Amygdala (tissue), 56 donors: ENCODE results near the gene KMT2C.

ENCODE experiments used
- DNase-seq, 56 donors: peaks; one replicate each; lab custom pipeline; 2025; lab: John Stamatoyannopoulos, UW

The KMT2C gene

DNA sequence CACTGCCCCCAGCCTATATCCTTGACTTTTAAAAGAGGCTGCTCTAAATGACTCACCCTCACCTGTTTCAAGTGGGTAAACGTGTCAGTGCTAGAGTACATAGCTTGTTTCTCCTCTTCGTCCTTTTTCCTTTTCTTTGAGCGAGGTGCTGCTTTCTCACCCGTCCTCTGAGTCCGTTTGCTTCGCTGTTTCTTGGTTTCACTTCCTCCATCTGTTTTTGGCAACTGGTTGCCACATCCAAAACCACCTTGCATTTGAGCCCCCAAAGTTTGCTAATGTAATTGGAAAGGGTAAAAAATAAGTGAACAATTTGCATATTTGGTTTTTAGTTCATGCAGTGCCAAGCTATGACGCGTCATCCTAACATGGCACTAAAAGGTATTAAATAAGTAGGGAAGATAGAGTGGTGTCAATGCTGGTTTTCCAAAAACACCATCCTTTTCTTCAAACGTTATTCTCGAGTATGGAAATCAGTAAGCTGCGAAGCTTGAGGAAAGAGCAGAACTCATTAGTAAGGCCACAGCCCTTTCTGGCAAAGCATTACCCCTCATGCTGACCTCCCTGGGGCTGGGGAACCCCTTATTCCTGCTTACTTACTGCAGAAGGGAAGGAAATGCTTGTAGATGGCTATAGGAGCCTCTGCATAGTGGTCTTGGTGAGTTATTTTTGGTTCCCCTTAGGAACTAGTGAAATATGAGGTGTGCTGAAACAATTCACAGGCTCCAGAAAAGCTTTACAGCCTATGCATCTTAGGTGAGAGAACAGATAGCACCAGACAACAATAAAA is 276.8 kb downstream of the KMT2C start:
- DNase-seq = no peak

DNA sequence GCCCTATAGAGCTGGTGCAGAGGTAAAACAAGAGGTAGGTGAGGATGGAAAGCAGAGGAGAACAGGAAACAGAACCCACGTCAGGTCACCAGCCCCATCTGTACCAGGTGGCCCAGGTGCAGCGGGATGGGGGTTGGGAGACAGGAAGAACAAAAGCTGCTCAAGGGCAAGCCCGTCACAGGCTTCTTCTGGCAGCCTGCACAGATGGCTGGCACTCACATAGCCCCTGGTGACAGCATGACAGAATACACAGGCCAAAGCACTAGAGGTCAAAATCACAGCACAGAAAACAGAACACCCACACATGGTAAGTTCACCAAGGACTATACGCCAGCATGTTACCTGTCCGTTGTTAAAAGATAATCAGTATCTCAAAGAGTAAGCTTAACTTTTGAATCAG is 283.5 kb downstream of the KMT2C start:
- no peak for DNase-seq

DNA sequence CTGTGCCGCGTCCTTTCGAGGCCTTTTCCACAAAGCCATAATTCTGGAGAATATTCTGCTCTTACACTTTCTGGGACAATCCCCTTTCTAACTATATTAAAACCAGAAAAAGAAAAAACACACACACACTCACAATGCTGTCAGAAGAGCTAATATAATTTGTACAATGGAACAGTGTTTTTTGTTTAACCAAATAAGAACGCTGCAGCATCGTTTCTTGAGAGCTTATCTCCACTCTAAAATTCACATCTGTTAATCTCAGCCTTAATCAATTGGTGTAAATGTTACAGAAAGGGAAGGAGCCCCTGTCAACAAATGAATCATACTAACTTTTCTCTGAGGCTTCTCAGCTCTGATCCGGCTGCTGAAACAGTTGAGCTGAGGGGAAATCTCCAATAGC is 286.4 kb downstream of the KMT2C start:
- DNase-seq = no peak

DNA sequence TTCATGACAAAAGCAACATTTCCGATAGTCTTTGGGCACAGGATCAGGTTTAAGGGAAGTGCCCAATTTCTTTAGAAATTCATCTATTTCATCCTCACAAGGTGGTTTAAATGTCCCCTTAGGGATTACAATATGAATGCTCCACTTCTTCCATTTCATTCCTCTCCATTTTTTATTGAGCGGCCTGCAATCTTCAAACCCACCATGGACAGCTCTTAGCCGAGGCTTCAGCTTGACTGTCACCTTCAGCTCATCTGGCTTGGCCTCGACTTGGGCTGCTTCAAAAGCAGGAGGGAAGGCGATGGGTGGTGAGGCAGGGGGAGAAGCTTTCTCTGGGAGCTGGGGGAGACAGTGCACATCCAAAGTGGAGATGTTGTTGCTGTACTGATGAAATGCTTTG is 287.1 kb downstream of the KMT2C start:
- DNase-seq = no peak

DNA sequence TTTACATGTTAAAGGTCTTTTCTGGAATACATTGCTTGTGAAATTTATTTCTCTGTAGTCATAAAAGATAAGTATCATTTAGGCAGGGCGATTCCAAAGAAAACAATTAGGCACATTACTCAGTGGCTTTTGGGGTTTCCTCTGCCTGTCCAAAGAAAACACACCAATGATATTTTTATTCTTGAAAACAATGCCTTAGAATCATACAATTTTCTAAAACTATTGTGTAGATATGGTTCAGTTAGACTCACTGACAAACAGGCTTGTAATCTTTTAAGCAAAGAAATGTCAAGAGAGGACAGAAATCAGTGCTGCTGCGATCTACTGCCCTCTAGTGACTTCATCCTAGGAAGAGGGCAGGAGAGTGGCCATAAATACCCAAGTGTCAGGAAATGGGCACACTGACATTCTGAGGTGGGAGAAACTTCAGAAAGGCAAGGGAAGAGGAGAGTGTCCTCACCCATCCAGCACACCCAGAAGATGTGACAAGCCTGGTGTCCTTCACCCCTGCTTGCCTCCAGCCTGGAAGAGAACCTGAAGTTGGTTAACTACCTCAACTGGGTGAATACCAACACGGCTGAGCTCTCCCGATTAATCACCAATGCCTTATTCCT is 289.8 kb downstream of the KMT2C start:
- DNase-seq = peak in 2 of 56 donors; percentile 14 to 32

DNA sequence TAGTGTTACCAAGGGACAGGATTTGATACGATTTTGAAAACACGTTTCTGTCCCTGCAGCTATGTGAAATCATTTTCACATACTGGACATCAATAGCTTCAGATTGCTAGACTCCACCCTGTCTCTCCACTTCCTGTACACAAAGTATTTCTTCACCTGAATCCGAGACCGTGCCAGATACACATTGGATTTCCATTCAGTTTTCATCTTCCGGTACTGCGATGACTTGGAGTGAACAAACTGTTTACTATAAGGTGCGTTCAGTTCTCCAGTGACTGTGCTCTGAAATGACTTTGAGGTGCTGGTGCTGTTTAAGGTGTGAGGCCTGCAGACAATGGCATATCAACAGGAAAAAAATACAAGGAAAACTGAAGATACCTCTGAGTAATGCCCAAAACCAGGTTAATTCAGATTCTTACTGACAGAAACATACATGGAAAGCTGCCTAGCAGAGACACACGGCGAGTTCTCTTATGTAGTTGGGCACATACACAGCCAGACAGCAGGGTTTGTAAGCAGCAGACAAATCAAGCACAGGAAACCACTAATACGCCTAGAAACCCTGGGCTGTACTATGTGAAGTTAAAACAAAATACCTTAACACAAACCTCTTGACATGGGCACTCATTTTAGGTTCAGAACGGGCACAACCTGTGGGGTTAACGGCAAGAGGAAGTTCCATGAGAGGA is 291.1 kb downstream of the KMT2C start:
- no peak for DNase-seq

DNA sequence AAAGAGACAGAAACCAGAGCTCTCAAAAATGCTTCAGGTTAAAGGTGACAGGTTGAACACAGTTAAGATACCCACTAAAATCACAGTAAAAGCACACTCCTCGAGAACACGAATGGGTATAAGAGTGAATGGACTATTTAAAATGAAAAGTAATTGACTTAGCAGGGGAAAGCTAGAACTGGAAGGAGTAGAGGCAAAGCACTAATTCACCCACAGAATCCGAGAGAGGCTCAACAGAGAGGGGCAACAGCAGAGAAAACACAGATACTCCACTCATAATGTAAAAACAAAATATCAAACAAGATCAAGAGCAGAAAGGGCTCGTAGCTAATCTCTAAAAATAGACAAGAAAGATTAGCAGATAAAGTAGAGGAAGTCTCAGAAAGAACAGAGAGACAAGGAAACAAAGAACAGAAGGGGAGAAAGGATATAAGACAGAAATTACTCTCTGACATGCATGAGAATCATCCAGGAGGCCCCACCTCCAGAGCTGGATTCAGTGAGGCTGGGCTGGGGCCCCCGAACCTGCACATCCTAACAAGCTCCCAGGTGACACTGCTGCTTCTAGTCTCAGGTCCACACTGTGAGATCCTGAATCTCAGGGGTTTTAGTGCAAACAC is 292.7 kb downstream of the KMT2C start:
- no peak for DNase-seq

DNA sequence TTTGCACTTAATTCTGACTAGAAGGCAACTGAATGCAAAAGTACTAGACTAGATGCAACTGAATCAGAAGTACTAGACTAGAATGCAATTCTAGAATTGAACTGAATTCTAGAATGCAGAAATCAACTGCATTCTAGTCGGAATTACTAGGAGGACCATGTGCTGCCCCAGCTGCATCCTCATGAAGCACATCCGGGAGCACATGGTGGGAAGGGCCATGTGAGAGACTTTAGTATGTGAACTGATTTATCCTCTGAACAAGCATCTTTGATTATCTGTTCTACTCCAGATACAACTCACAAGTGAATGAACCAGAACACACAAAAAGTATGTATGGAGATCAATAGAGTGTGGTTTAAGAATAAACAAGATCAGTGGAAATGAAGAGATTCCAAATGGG is 295.2 kb downstream of the KMT2C start:
- DNase-seq = no peak

DNA sequence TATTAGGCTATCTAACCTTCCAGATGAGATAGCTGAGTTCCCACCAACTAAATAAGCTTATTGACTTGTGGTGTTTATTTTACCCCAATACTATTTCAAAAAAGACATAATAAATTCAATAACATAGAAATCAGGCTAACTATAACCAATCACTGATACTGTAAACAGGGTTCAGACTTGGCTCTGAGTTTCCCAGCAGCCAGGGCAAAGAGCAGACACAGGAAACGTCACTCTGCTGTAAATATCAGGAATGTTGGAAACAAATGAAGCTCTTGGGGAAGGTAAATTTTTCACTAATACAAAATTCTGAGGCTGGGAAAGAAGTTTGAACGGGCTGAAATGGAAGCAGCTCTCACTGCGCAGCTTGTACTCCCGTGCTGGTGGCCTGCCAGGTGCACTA is 295.7 kb downstream of the KMT2C start:
- DNase-seq = no peak

DNA sequence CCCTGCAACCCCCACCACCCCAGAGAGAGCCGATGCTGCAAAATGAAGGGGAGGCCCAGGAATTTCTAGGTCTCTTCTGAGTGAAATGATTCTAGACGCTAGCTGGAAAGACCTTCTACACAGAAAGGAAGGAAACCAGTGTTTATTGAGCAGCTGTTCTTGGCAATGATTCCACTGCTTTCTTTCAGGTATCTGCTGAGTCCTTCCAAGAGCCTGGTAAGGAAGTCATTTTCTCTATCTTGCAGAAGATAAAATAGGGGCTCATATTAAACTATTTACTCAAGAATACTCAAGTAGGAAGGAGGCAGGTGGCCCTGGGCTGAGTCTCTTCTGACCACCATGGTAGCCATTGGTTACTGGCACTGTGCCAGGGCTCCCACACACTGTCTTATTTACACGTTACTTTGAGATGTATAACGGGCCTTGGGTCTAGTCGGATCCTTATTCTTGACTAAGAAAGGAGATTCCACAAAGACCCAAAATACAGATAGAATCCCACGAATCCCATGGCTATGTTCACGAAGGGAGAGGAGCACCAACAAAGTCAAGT is 298.3 kb downstream of the KMT2C start:
- peak in 1 of 56 donors; percentile 33 for DNase-seq

DNA sequence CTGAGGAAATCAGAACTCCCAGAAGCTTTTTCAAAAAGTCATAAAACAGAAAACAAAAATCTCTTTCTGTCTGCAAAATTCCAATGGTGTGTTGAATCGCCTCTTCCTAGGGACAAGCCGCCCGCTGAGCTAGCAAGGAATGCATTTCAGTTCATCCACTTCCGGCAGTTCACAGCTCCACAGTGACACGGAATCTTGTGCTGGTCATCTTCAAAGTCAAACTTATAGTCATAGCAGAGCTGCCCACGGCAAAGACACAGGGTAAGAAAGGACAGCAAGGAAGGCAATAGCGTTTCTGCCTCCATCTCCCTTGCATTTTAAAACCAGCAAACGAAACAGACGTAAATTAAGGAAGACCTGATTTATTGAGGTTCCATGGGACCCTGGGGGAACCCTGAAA is 299.1 kb downstream of the KMT2C start:
- DNase-seq = peak in 1 of 56 donors; percentile 19

DNA sequence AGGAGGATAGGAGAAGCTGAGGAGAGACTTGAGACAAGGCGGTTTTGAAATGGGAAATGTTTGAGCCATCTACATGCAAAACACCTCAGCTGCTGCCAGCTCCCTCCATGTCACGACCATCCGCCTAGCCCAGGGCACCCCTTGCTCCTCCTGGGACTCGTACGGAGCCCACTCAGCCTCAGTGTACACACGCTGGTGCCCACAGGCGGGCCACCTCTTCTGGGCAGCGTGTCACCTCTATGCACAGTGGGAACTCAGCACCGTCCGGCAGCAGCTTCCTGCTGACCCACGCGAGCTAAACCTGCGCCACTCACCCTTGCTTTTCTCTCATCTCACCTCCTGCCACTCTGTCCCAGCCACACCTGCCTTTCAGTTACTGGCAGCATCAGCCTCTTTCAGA is 302.0 kb downstream of the KMT2C start:
- no peak for DNase-seq

DNA sequence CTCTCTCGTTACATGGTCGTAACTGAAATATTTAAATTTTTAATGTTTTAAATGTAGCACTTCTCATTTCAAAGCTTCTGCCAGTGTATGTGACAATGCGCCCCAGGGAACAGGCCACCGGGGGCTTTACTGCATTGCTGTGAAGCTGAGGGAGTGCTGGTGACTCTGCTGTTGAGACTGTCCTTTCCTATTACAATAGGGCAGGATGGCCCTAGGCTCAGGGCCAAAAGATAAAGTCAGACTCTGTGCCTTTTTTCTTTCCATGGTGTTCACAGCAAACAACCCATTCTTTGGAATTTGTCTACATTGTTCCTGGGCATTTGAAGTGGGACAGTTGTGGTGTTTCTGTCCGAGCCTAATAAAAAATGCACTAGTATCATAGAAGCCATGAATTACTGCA is 303.0 kb downstream of the KMT2C start:
- no peak for DNase-seq

DNA sequence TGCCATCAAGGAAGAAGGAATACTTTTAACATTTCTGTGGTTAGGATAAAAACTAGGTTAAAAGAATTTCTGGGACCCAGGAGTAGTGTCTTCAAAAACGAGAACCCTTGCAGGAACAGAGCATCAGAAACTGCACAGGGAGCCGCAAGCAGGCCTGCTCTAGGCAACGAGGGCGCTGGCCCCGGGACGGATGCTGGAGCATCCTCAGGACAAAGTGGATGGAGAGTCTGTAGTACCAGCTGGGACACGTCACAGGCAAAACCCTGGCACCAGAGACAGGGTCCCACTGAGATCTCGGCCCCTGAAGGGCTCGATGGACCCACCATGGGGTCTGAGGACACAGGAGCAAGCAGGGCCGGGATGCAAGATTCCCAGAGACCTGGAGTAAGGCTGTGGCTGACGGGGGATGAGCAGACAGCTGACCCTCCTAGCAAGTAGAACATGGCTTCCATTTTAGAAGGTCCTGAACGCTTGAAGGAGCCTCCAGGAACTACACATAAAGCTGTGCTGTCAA is 303.8 kb downstream of the KMT2C start:
- no peak for DNase-seq

DNA sequence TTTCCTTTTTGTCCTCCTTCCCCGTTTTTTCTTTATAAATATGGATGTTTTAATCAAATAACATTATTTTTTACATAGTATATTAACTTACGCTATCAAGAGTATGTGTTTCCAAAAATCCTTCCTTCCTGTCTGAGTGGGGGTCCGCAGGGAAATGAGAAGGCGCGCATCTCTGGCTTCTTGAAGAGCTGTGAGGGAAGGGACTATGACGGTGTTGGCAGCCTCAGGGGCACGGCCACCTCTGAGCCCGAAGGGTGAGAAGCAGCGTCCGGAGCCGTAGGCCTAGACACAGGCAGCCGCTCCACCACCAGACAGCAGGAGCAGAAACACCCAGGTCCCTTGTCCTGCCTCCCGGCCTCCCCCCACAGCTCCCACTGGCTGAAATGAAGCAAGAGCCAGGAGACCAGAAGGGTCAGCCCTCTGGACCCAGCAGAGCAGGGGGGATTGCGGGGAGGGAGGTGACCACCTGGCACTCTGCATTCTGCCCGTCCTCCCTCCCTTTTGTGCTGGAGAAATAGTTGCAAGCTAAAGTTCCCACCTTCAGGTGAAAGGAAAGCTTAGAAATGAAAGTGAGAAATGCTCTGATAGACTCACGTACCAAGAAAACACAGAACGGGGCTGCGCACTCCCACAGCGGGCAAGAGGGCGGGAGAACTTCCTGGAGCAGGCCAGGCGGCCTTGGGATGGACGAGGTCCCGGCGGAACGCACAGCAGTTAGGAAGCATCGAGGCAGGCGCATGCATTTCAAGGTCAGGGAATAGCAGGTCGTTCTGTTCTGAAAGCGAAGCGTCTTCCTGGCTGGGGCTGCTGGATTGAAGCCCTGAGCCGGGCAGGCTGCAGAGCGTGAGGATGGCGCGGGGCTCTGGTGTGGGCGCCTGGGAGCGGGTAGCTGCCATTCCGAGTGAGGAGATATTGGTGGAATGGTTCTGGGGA is 304.9 kb downstream of the KMT2C start:
- DNase-seq = no peak

DNA sequence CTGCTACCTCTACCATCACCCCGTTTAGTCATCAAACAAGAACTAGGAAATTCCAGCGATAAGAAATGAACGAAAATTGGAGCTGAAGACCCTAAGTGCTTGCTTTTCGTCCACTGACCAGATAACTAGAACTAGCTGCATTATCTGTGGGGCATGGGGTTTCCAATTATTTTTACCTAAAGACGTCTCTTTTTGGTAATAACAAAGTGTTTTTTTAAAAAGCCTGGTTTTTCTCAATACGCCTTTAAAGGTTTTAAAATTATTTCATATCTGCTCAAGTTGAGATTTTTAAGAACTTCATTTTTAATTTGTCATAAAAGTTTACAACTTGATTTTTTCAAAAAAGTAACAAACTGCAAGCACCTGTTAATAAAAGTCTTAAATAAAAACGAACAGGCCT is 306.1 kb downstream of the KMT2C start:
- no peak for DNase-seq

DNA sequence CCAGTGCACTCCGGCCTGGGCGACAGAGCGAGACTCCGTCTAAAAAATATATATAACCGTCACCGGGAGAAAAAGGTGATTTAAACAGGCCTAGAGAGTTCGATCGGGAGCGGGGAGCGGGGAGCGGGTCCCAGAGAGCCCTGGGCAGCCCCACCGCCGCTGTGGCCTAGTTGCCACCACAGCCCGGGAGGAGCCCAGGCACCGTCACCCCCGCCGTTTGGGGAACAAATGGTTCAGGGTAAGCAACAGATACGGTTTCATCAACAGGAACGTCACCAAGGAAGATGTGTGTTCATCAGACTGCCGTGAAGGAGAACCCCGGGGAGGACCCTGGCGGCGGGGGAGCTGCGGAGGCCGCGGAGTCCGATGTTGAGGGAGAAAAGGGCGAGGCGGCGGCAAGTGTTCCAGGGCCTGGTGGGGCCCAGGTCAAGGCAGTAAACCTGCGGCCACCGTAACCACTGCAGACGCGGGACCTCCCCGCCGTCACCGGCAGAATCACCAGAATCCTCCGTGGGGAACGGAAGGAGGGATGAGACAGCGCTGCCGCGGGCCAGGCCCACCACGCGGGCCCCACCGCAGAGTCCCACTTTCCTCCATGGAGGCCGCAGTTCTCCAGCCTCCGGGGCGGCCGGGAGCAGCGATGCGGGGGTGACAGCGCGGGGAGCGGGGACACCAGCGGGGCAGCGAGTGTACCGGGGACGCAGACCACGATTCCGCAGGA is 306.9 kb downstream of the KMT2C start:
- DNase-seq = no peak

DNA sequence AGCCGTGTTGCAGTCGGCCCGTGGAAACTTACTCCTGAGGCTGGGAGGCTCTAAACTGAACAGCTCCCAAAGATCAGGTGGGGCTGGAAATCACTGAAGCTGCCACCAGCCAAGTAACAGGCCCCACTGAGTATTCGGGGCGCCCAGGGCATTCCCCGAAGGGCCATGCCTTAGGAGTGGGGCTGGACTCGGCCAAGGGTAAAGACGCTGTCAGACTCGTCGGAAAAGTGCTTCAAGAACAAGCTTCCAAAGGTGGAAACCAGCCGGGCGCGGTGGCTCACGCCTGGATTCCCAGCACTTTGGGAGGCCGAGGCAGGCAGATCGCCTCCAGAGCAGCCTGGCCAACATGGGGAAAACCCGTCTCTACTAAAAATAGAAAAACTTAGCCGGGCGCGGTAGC is 307.6 kb downstream of the KMT2C start:
- no peak for DNase-seq

DNA sequence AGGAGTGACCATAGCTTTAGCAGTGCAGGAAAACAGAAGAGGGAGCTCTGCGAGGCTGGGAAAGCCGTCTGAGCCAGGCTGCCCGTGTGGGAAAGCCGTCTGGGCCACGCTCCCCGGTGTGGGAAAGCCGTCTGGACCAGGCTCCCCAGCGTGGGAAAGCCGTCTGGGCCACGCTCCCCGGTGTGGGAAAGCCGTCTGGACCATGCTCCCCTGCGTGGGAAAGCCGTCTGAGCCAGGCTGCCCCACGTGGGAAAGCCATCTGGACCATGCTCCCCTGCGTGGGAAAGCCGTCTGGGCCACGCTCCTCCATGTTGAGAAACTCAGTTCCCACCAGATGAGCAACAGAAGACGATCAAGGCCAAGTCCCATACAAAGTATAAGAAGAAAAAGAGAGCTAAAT is 308.6 kb downstream of the KMT2C start:
- no peak for DNase-seq
